ENCODE results near the gene PHTF2.

PHTF2 gene

DNA sequence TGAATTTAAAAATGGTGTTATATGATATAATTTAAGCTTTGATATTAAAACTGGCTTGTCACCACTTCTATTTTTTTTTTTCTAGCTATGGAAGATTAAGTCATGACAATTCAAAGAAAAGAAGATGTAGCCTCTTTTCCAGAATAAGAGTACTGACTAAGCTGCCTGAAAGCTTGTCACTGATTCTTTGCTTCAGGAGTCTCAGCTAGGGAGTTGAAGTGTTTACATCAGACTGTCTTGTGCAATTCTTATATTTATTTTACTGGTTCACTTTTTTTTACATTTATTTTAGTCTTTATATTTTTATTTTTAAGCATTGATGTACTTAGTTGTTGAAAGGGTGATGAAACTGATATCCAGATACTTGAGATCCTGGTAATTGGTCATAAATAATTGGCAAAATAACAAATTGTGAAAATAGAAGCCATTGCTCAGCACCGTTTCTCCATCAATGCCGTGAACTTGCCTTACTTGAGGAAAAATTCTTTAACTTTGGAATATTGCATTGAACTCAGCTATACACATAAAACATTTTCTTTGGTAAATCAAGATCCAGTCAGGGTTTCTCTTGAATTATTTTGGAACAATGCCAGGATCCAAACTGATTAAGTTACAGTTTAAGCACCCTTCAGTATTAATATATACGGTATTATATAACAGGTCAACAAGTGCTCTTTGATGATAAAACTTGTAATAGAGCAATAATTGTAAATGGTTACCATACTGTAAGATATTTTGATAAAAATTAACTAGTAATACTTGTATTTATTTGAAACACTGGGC lies 156.4 kb downstream of the PHTF2 start:
- H3K27ac ChIP-seq: no peak overlapping the region
- no peak for TF ChIP-seq ZFX (IDR thresholded peaks at IDR 0.05)
- no peak for TF ChIP-seq CTCF (conservative IDR thresholded peaks at IDR 0.05)

GRCh38 chr7:77958436-77958835 lies 159.9 kb downstream of the PHTF2 start:
- H3K27ac ChIP-seq: no peak overlapping the region
- TF ChIP-seq CTCF (conservative IDR thresholded peaks at IDR 0.05) (no peak), ZFX (IDR thresholded peaks at IDR 0.05) (no peak)

GRCh38 chr7:77959080-77959479 lies 160.5 kb downstream of the PHTF2 start:
- no peak for TF ChIP-seq CTCF (conservative IDR thresholded peaks at IDR 0.05)
- H3K27ac ChIP-seq: no peak overlapping the region

- TF ChIP-seq CTCF (conservative IDR thresholded peaks at IDR 0.05) (no peak), ZFX (IDR thresholded peaks at IDR 0.05) (no peak)
- H3K27ac ChIP-seq: no peak overlapping the region
Observed at GRCh38 chr7:77960336-77960735, 161.8 kb downstream of the PHTF2 start.

GRCh38 chr7:77967429-77967828 lies 168.9 kb downstream of the PHTF2 start:
- H3K27ac ChIP-seq: no peak overlapping the region
- TF ChIP-seq CTCF (conservative IDR thresholded peaks at IDR 0.05): no peak
- no peak for TF ChIP-seq ZFX (IDR thresholded peaks at IDR 0.05)

DNA sequence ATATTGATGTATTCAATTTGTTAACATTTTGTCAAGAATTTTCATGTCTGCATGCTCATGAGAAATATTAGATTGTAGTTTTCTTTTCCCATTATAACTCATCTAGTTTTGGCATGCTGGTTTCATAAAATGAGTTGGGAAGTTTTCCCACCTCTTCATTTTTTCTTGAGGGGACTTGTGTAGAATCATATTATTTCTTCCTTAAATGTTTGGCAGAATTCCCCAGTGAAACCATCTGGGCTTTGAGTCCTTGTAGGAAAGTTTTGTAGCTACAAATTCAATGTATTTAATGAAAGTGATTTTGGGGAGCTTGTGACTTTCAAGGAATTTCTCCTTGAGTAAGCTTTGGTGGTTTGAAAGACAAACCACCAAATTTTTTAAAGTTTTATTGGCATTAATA lies 173.2 kb downstream of the PHTF2 start:
- TF ChIP-seq CTCF (conservative IDR thresholded peaks at IDR 0.05) (no peak), ZFX (IDR thresholded peaks at IDR 0.05) (no peak)
- no peak overlapping the region for H3K27ac ChIP-seq

DNA sequence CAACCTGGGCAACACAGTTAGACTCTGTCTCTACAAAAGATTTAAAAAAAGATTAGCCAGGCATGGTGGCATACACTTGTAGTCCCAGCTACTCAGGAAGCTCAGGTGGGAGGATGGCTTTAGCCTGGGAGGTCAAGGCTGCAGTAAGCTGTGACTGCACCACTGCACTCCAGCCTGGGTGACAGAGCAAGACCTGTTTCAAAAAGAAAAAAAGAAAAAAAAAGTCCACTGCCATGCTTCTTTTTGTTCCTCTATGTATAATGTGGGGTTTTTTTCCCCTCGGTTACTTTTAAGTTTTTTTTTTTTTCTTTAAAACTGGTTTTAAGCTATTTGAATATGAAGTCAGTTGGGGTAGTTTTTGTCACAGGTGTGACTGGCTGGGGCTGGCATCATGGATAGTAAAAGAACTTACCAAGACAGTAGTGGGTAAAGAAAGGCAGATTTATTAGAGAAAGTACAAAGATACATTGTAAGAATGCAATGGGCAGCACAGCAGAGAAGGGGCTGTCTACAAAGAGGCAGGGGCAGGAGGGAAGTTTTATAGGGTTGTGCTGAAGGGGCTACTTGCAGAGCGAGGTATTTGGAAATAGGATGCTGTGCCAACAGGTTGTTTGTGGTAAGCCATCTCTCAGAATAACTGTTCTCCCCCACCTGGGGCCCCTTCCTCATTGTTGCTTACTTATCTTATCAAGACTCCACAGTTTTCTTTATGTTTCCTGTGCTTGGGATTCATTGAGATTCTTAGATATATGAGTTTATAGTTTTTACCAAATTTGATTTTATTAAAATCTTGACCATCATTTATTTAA lies 177.3 kb downstream of the PHTF2 start:
- no peak for TF ChIP-seq CTCF (conservative IDR thresholded peaks at IDR 0.05)
- H3K27ac ChIP-seq: no peak overlapping the region

All from C4-2B (cell line).